Keratinocyte (primary cell): ENCODE data around the gene PACRGL. TPM values are rescaled to one million over a fixed set of nuclear protein-coding genes. Genes with fewer than 3 reads are reported as not detected.
"Not testable (repeated sequence)": the region's sequence is repeated elsewhere in the genome, so short reads cannot be mapped to it uniquely, and the experiment has no call there.

Experiments used
- DNase-seq: peaks from one replicate; pipeline ENCODE4 v3.0.0-alpha.2; 2011; ENCODE audit warnings: low read depth, missing footprints, low spot score
- FAIRE-seq: peaks from 2 replicates; lab custom pipeline; 2011; peaks lifted over from hg19 to GRCh38; lab: Jason Lieb, UNC
- H2AFZ ChIP-seq: 2 replicates; pipeline ENCODE4 v1.6.0; 2012; ENCODE audit warnings: low read length, control low read depth, inconsistent platforms; ENCODE audit not compliant: control insufficient read depth
- H3K27ac ChIP-seq: 2 replicates; pipeline ENCODE4 v1.5.1; 2011; ENCODE audit warnings: low read length; ENCODE audit not compliant: control insufficient read depth, insufficient read depth
- H3K27me3 ChIP-seq: 3 replicates; pipeline ENCODE4 v1.6.0; 2011; ENCODE audit warnings: low read length; ENCODE audit not compliant: control insufficient read depth, insufficient read depth; ENCODE audit errors: extremely low read depth
- H3K36me3 ChIP-seq, 2 experiments: 2 replicates in 1 of 2; 3 replicates in 1 of 2; pipeline ENCODE4 v1.5.1; 2011; ENCODE audit warnings: low read length in 2 of 2, mild to moderate bottlenecking in 1 of 2; ENCODE audit not compliant: control insufficient read depth in 2 of 2, insufficient read depth in 2 of 2; ENCODE audit errors: extremely low read depth in 1 of 2
- H3K4me1 ChIP-seq: 3 replicates; pipeline ENCODE4 v1.5.1; 2011; ENCODE audit warnings: low read length; ENCODE audit not compliant: control insufficient read depth, insufficient read depth; ENCODE audit errors: extremely low read depth
- H3K4me2 ChIP-seq: 3 replicates; pipeline ENCODE4 v1.6.0; 2011; ENCODE audit warnings: low read depth, low read length; ENCODE audit not compliant: control insufficient read depth, insufficient read depth; ENCODE audit errors: extremely low read depth
- H3K4me3 ChIP-seq, 3 experiments: fragments of 200-600 bp in 1 of 3; sonication (generic) in 1 of 3; 2 replicates in 2 of 3; 3 replicates in 1 of 3; pipeline ENCODE4 v1.5.1; 2011 to 2016; ENCODE audit warnings: low read length in 3 of 3, mild to moderate bottlenecking in 3 of 3, control low read depth in 2 of 3, inconsistent platforms in 1 of 3, low read depth in 1 of 3, mixed read lengths in 1 of 3, mixed run types in 1 of 3, moderate library complexity in 1 of 3; ENCODE audit not compliant: control insufficient read depth in 2 of 3, insufficient read depth in 2 of 3; ENCODE audit errors: extremely low read depth in 1 of 3
- H3K79me2 ChIP-seq: 2 replicates; pipeline ENCODE4 v1.6.0; 2012; ENCODE audit warnings: low read length; ENCODE audit not compliant: control insufficient read depth, insufficient read depth
- H3K9ac ChIP-seq: 3 replicates; pipeline ENCODE4 v1.6.0; 2011; ENCODE audit warnings: low read length; ENCODE audit not compliant: control insufficient read depth, insufficient read depth; ENCODE audit errors: extremely low read depth
- H3K9me1 ChIP-seq: 3 replicates; pipeline ENCODE4 v1.6.0; 2011; ENCODE audit warnings: low read length; ENCODE audit not compliant: control insufficient read depth, insufficient read depth; ENCODE audit errors: extremely low read depth
- H3K9me3 ChIP-seq: 2 replicates; pipeline ENCODE4 v1.5.1; 2012; ENCODE audit warnings: low read depth, low read length; ENCODE audit not compliant: control insufficient read depth
- H4K20me1 ChIP-seq: 3 replicates; pipeline ENCODE4 v1.6.0; 2011; ENCODE audit warnings: low read length; ENCODE audit not compliant: control insufficient read depth, insufficient read depth; ENCODE audit errors: extremely low read depth
- CTCF ChIP-seq, 3 experiments: IDR thresholded peaks in 1 of 3; conservative IDR thresholded peaks in 1 of 3; optimal IDR thresholded peaks in 1 of 3; 2 replicates in 2 of 3; 3 replicates in 1 of 3; pipeline versions ENCODE3 to v1.5.1; 2011; ENCODE audit warnings: low read length in 3 of 3, mild to moderate bottlenecking in 3 of 3, moderate library complexity in 2 of 3, control low read depth in 1 of 3, inconsistent platforms in 1 of 3; ENCODE audit not compliant: insufficient read depth in 2 of 3; ENCODE audit errors: extremely low read depth in 1 of 3
- EZH2 ChIP-seq: IDR thresholded peaks from one replicate; pipeline ENCODE4 v1.6.1; 2012; ENCODE audit warnings: inconsistent platforms, mild to moderate bottlenecking, low read length, moderate library complexity
- dilution Hi-C: fragments of 300-500 bp; cut with MboI; formaldehyde crosslinking; loops from one replicate; pipeline ENCODE4 v1.7.0; 2020; ENCODE audit warnings: low sequenced_read_pairs; ENCODE audit not compliant: extremely low pct_ligation_motif_present
- polyA plus RNA-seq, 5 experiments: library from polyadenylated mRNA; depleted of rRNA in 3 of 5; stranded (reverse) in 3 of 5; stranded (forward) in 1 of 5; unstranded in 1 of 5; fragments of >200 nt; gene quantifications; 1 replicate in 1 of 5; 2 replicates in 3 of 5; 3 replicates in 1 of 5; pipeline versions ENCODE4 v1.2.1 to v1.2.3, GENCODE V29; 2011 to 2012; ENCODE audit warnings: missing spikeins in 2 of 5, low read depth in 1 of 5, low replicate concordance in 1 of 5

Gene PACRGL
- polyA plus RNA-seq, 1 donor (not counting 4 experiments of a cell fraction or from before 2014, with no cell fraction given) = 18.2 TPM

- dilution Hi-C loops = no loop called here
- Histone ChIP-seq H3K27me3 (no peaks in the 10 kb centered on the region), H4K20me1 (no peaks in the 10 kb centered on the region), H3K36me3 (no peaks in the 10 kb centered on the region), H3K4me1 (no peaks in the 10 kb centered on the region), H3K9me1 (no peaks in the 10 kb centered on the region), H3K4me2 (no peak overlapping the region), H3K4me3 (no peak overlapping the region), H3K79me2 (no peaks in the 10 kb centered on the region), H2AFZ (no peak overlapping the region), H3K9ac (no peak overlapping the region), H3K27ac (no peak overlapping the region), H3K9me3 (no peaks in the 10 kb centered on the region)
- no peak for FAIRE-seq
- TF ChIP-seq CTCF (optimal IDR thresholded peaks at IDR 0.05 in 1 of 3, IDR thresholded peaks at IDR 0.05 in 1 of 3, conservative IDR thresholded peaks at IDR 0.05 in 1 of 3; ENCODE audit: extremely low read depth in 1 of 3, insufficient read depth in 2 of 3, low read length in 3 of 3) = no peak
- TF ChIP-seq EZH2 = no peak
- DNase-seq = no peak
These were observed 78.6 kb downstream of the PACRGL start for GRCh38 chr4:20778896-20779295.

GRCh38 chr4:20783134-20783533 is 82.9 kb downstream of the PACRGL start:
- H3K9me3 ChIP-seq, DNase-seq, H3K79me2 ChIP-seq, H3K4me1 ChIP-seq, H4K20me1 ChIP-seq, H3K9me1 ChIP-seq, FAIRE-seq, H3K4me3 ChIP-seq, dilution Hi-C loops, H3K27ac ChIP-seq, H3K27me3 ChIP-seq, H3K9ac ChIP-seq, H3K36me3 ChIP-seq, H3K4me2 ChIP-seq, H2AFZ ChIP-seq: not testable (repeated sequence)

GRCh38 chr4:20787940-20788665 is 87.8 kb downstream of the PACRGL start:
- H3K4me2 ChIP-seq = no peak overlapping the region
- no peak overlapping the region for H2AFZ ChIP-seq
- dilution Hi-C loops = no loop called here
- H3K9ac ChIP-seq = no peak overlapping the region
- no peaks in the 10 kb centered on the region for H3K27me3 ChIP-seq
- no peaks in the 10 kb centered on the region for H3K9me1 ChIP-seq
- no peaks in the 10 kb centered on the region for H3K36me3 ChIP-seq
- no peaks in the 10 kb centered on the region for H3K9me3 ChIP-seq
- H3K79me2 ChIP-seq = no peaks in the 10 kb centered on the region
- H3K4me1 ChIP-seq = no peaks in the 10 kb centered on the region
- DNase-seq = no peak
- no peaks in the 10 kb centered on the region for H4K20me1 ChIP-seq
- TF ChIP-seq EZH2 = no peak
- TF ChIP-seq CTCF (optimal IDR thresholded peaks at IDR 0.05 in 1 of 3, IDR thresholded peaks at IDR 0.05 in 1 of 3, conservative IDR thresholded peaks at IDR 0.05 in 1 of 3; ENCODE audit: extremely low read depth in 1 of 3, insufficient read depth in 2 of 3, low read length in 3 of 3) = no peak
- no peak overlapping the region for H3K27ac ChIP-seq
- no peak overlapping the region for H3K4me3 ChIP-seq
- FAIRE-seq = no peak
